Rectal smooth muscle tissue (tissue), 1 donor: ENCODE data around the gene SLC27A5.

Source experiments
- H3K27ac ChIP-seq: one replicate; pipeline ENCODE4 v1.7.0; 2013; ENCODE audit warnings: low read depth, low read length, inconsistent platforms
- H3K27me3 ChIP-seq: one replicate; pipeline ENCODE4 v1.7.0; 2013; ENCODE audit warnings: low read length; ENCODE audit not compliant: control insufficient read depth, insufficient read depth
- H3K36me3 ChIP-seq: one replicate; pipeline ENCODE4 v1.7.0; 2013; ENCODE audit warnings: low read length; ENCODE audit not compliant: control insufficient read depth, insufficient read depth
- H3K4me1 ChIP-seq: one replicate; pipeline ENCODE4 v1.7.0; 2013; ENCODE audit warnings: low read length; ENCODE audit not compliant: control insufficient read depth, insufficient read depth
- H3K4me3 ChIP-seq: one replicate; pipeline ENCODE4 v1.7.0; 2013; ENCODE audit warnings: low read length
- H3K9ac ChIP-seq: one replicate; pipeline ENCODE4 v1.7.0; 2013; ENCODE audit warnings: low read length

Gene SLC27A5

GRCh38 chr19:58511353-58512208 lies at the start of gene SLC27A5:
SLC27A5 (minus strand) TSS chr19:58511992; CDS start chr19:58511955, 37 bp downstream.
- Histone ChIP-seq H3K27ac (no peak within 1 kb of the TSS), H3K27me3 (no peaks in the 10 kb centered on the region), H3K4me3 (no peak within 1 kb of the TSS), H3K9ac (no peak within 1 kb of the TSS), H3K36me3 (peaks cover 4% of the 10 kb centered on the region), H3K4me1 (peaks cover 6% of the 10 kb centered on the region)

GRCh38 chr19:58560921-58561320 lies 49.1 kb upstream of the SLC27A5 start:
- Histone ChIP-seq H3K36me3 (peaks cover 10% of the 10 kb centered on the region), H3K27ac (no peak overlapping the region), H3K27me3 (peaks cover 3% of the 10 kb centered on the region), H3K4me1 (peaks cover 20% of the 10 kb centered on the region), H3K4me3 (no peak overlapping the region), H3K9ac (no peak overlapping the region)

GRCh38 chr19:58560007-58560887 lies 48.5 kb upstream of the SLC27A5 start:
- peak overlapping the region; percentile 17 for H3K9ac ChIP-seq
- peaks cover 10% of the 10 kb centered on the region for H3K36me3 ChIP-seq
- H3K4me3 ChIP-seq, result peak overlapping the region; percentile 98
- H3K4me1 ChIP-seq, result peaks cover 24% of the 10 kb centered on the region
- no peak overlapping the region for H3K27ac ChIP-seq
- peaks cover 3% of the 10 kb centered on the region for H3K27me3 ChIP-seq

GRCh38 chr19:58559275-58560006 lies 47.6 kb upstream of the SLC27A5 start:
- peaks cover 25% of the 10 kb centered on the region for H3K4me1 ChIP-seq

GRCh38 chr19:58558623-58559274 lies 47.0 kb upstream of the SLC27A5 start:
- Histone ChIP-seq H3K27ac (peak overlapping the region; percentile 99), H3K9ac (peak overlapping the region; percentile 99), H3K4me1 (peaks cover 31% of the 10 kb centered on the region), H3K27me3 (peaks cover 3% of the 10 kb centered on the region), H3K4me3 (peak overlapping the region; percentile 98), H3K36me3 (peaks cover 10% of the 10 kb centered on the region)

More at GRCh38 chr19:58559275-58560006, 47.6 kb upstream of the SLC27A5 start:
- peak overlapping the region; percentile 98 for H3K4me3 ChIP-seq
- peaks cover 3% of the 10 kb centered on the region for H3K27me3 ChIP-seq
- peak overlapping the region; percentile 99 for H3K27ac ChIP-seq
- H3K36me3 ChIP-seq, result peaks cover 10% of the 10 kb centered on the region
- H3K9ac ChIP-seq, result peak overlapping the region; percentile 99

- Histone ChIP-seq H3K27ac (peak within 1 kb of the TSS; percentile 99), H3K4me1 (peaks cover 28% of the 10 kb centered on the region), H3K36me3 (peaks cover 10% of the 10 kb centered on the region), H3K9ac (peak within 1 kb of the TSS; percentile 99), H3K27me3 (peaks cover 3% of the 10 kb centered on the region), H3K4me3 (peak within 1 kb of the TSS; percentile 98)
These were observed 46.4 kb upstream of the SLC27A5 start, which contains the start of gene UBE2M for GRCh38 chr19:58558066-58558622. UBE2M (minus strand) TSS chr19:58558611; CDS start chr19:58558381, 230 bp downstream.

GRCh38 chr19:58557221-58558065 lies 45.7 kb upstream of the SLC27A5 start:
- H3K4me3 ChIP-seq, result peak overlapping the region; percentile 80
- H3K27ac ChIP-seq, result peak overlapping the region; percentile 84
- peaks cover 3% of the 10 kb centered on the region for H3K27me3 ChIP-seq
- H3K4me1 ChIP-seq, result peaks cover 24% of the 10 kb centered on the region
- peaks cover 10% of the 10 kb centered on the region for H3K36me3 ChIP-seq
- peak overlapping the region; percentile 72 for H3K9ac ChIP-seq

GRCh38 chr19:58556622-58557220 lies 44.9 kb upstream of the SLC27A5 start:
- H3K27ac ChIP-seq, result no peak overlapping the region
- H3K4me1 ChIP-seq, result peaks cover 18% of the 10 kb centered on the region
- H3K36me3 ChIP-seq, result peaks cover 14% of the 10 kb centered on the region
- peak overlapping the region; percentile 80 for H3K4me3 ChIP-seq
- H3K27me3 ChIP-seq, result no peaks in the 10 kb centered on the region
- peak overlapping the region; percentile 72 for H3K9ac ChIP-seq

- Histone ChIP-seq H3K9ac (peak overlapping the region; percentile 38), H3K27ac (no peak overlapping the region), H3K4me1 (peaks cover 17% of the 10 kb centered on the region), H3K27me3 (no peaks in the 10 kb centered on the region), H3K36me3 (peaks cover 19% of the 10 kb centered on the region), H3K4me3 (no peak overlapping the region)
These were observed 44.3 kb upstream of the SLC27A5 start for GRCh38 chr19:58555920-58556621.

- Histone ChIP-seq H3K9ac (peak overlapping the region; percentile 50), H3K4me1 (peaks cover 17% of the 10 kb centered on the region), H3K4me3 (peak overlapping the region; percentile 89), H3K27me3 (no peaks in the 10 kb centered on the region), H3K36me3 (peaks cover 25% of the 10 kb centered on the region), H3K27ac (peak overlapping the region; percentile 92)
These were observed 43.6 kb upstream of the SLC27A5 start for GRCh38 chr19:58555369-58555885.
